NB4 (cell line): ENCODE data around the gene MYO7B.

Source experiments
- CTCF ChIP-seq: IDR thresholded peaks from one replicate; pipeline ENCODE4 v1.5.1; 2012; ENCODE audit warnings: low read depth, low read length
- POLR2A ChIP-seq: IDR thresholded peaks from 2 replicates; pipeline ENCODE4 v1.6.1; 2011; ENCODE audit warnings: mild to moderate bottlenecking; ENCODE audit not compliant: insufficient read length; ENCODE audit errors: extremely low read depth

GRCh38 chr2:127570282-127571250, 35.1 kb downstream of the MYO7B start:
- TF ChIP-seq POLR2A (no peak), CTCF (no peak)
